Liver (tissue), 3 donors: Measurements from ENCODE around the gene CCDC71.

Source experiments
- ATF3 ChIP-seq: IDR thresholded peaks from 2 replicates; pipeline ENCODE4 v1.6.1; 2016; ENCODE audit warnings: antibody characterized with exemption
- CTCF ChIP-seq: fragments of 150-350 bp; IDR thresholded peaks from 2 replicates; pipeline ENCODE4 v1.5.1; 2017; ENCODE audit warnings: improper control_type of control experiment, low read depth, low read length; ENCODE audit not compliant: missing input control
- GABPA ChIP-seq, 2 donors: IDR thresholded peaks in 1 of 2; conservative IDR thresholded peaks in 1 of 2; 2 replicates each; pipeline ENCODE4 v1.6.1; 2016; ENCODE audit warnings: antibody characterized with exemption in 2 of 2, mild to moderate bottlenecking in 1 of 2, moderate library complexity in 1 of 2
- TAF1 ChIP-seq: conservative IDR thresholded peaks from 2 replicates; pipeline ENCODE4 v1.6.1; 2016; ENCODE audit warnings: antibody characterized with exemption, mild to moderate bottlenecking
- donor health status: healthy.
- donor health status: healthy.

DNA sequence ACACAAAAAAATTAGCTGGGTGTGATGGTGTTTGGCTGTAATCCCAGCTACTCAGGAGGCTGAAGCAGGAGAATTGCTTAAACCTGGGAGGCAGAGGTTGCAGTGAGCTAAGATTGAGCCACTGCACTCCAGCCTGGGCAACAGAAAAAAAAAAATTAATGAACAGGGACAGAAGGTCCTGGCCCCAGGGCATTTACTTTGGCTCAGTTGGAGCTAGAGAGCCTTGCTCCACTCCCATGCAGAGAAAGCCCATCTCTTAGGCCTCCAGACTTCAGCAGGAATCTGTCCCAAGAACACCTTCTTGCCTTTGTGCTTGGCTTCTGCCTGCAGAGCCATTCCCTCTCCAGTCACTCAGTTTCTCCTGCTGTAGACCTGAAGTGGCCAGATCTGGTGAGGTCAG lies 14.0 kb upstream of the CCDC71 start:
- TF ChIP-seq GABPA (IDR thresholded peaks at IDR 0.05 in 1 of 2, conservative IDR thresholded peaks at IDR 0.05 in 1 of 2) (no peak), TAF1 (no peak), CTCF (no peak), ATF3 (no peak)
